CD4-positive, alpha-beta memory T cell (primary cell): ENCODE measurements around the gene LRIT2. TPM values are rescaled to one million over a fixed set of nuclear protein-coding genes. Genes with fewer than 3 reads are reported as not detected.
"Not testable (repeated sequence)": the region's sequence is repeated elsewhere in the genome, so short reads cannot be mapped to it uniquely, and the experiment has no call there.

Experiments used
- CTCF ChIA-PET: fragments of 350-600 bp; sonication (Branson Sonifier 250); formaldehyde crosslinking; loops from one replicate; lab custom pipeline; 2021; ENCODE audit warnings: inconsistent platforms; ENCODE audit not compliant: partially characterized antibody; lab: Charles Lee
- POLR2A ChIA-PET: fragments of 350-600 bp; sonication (Branson Sonifier 250); formaldehyde crosslinking; loops from one replicate; lab custom pipeline; 2021; ENCODE audit not compliant: partially characterized antibody; lab: Charles Lee
- DNase-seq, 5 donors: peaks; one replicate each; pipeline versions ENCODE4 v3.0.0 to v3.0.0-alpha.2; 2020 to 2022; ENCODE audit warnings: mixed read lengths in 1 of 5
- H3K27ac ChIP-seq: one replicate; pipeline ENCODE4 v1.7.0; 2013; ENCODE audit warnings: low read depth, low read length
- H3K27me3 ChIP-seq: 2 replicates; pipeline ENCODE4 v1.7.0; 2013; ENCODE audit warnings: mild to moderate bottlenecking, low read length, moderate library complexity; ENCODE audit not compliant: insufficient read depth
- H3K36me3 ChIP-seq: 2 replicates; pipeline ENCODE4 v1.7.0; 2013; ENCODE audit warnings: mild to moderate bottlenecking, low read length, moderate library complexity; ENCODE audit not compliant: insufficient read depth
- H3K4me1 ChIP-seq: 2 replicates; pipeline ENCODE4 v1.7.0; 2013; ENCODE audit warnings: mild to moderate bottlenecking, low read length, moderate library complexity; ENCODE audit not compliant: insufficient read depth
- H3K4me3 ChIP-seq, 2 donors: one replicate each; pipeline ENCODE4 v1.7.0; 2013; ENCODE audit warnings: low read length in 2 of 2, mild to moderate bottlenecking in 1 of 2
- H3K9me3 ChIP-seq, 2 donors: one replicate each; pipeline ENCODE4 v1.7.0; 2013; ENCODE audit warnings: low read length in 2 of 2, control low read depth in 1 of 2; ENCODE audit not compliant: control insufficient read depth in 1 of 2
- H3K27ac Mint-ChIP-seq, 7 donors: one replicate each; pipeline ENCODE4 v1.8.0; 2020 to 2021; ENCODE audit warnings: mixed read lengths in 7 of 7, mild to moderate bottlenecking in 6 of 7, inconsistent platforms in 3 of 7, moderate library complexity in 3 of 7
- H3K27me3 Mint-ChIP-seq, 2 donors: one replicate each; pipeline ENCODE4 v1.8.0; 2020 to 2021; ENCODE audit warnings: mixed read lengths in 2 of 2
- H3K36me3 Mint-ChIP-seq, 2 donors: one replicate each; pipeline ENCODE4 v1.8.0; 2020 to 2021; ENCODE audit warnings: mixed read lengths in 2 of 2, inconsistent platforms in 1 of 2, mild to moderate bottlenecking in 1 of 2
- H3K4me1 Mint-ChIP-seq, 4 donors: one replicate each; pipeline ENCODE4 v1.8.0; 2020 to 2021; ENCODE audit warnings: mixed read lengths in 4 of 4, mild to moderate bottlenecking in 1 of 4
- H3K4me3 Mint-ChIP-seq, 8 donors: one replicate each; pipeline ENCODE4 v1.8.0; 2020 to 2021; ENCODE audit warnings: mixed read lengths in 8 of 8, mild to moderate bottlenecking in 7 of 8, moderate library complexity in 6 of 8, inconsistent platforms in 3 of 8
- H3K9me3 Mint-ChIP-seq, 8 donors: one replicate each; pipeline ENCODE4 v1.8.0; 2020 to 2021; ENCODE audit warnings: mixed read lengths in 8 of 8, mild to moderate bottlenecking in 5 of 8, inconsistent platforms in 3 of 8, moderate library complexity in 1 of 8
- intact Hi-C: fragments of 100-400 bp; cut with micrococcal nuclease; formaldehyde crosslinking; loops from one replicate; pipeline ENCODE4 v1.15.1; 2023
- polyA plus RNA-seq, 2 donors: library from polyadenylated mRNA; unstranded; fragments of 300-500 nt; fragmentation: Illumina TruSeq; gene quantifications; one replicate each; pipeline ENCODE4 v1.2.3, GENCODE V29; 2021
- total RNA-seq, 2 experiments: library from RNA; stranded (reverse); gene quantifications; one replicate each; pipeline ENCODE4 v1.2.3, GENCODE V29; 2021

The LRIT2 gene
- total and polyA plus RNA-seq, 4 experiments from 2014 or later: not detected

DNA sequence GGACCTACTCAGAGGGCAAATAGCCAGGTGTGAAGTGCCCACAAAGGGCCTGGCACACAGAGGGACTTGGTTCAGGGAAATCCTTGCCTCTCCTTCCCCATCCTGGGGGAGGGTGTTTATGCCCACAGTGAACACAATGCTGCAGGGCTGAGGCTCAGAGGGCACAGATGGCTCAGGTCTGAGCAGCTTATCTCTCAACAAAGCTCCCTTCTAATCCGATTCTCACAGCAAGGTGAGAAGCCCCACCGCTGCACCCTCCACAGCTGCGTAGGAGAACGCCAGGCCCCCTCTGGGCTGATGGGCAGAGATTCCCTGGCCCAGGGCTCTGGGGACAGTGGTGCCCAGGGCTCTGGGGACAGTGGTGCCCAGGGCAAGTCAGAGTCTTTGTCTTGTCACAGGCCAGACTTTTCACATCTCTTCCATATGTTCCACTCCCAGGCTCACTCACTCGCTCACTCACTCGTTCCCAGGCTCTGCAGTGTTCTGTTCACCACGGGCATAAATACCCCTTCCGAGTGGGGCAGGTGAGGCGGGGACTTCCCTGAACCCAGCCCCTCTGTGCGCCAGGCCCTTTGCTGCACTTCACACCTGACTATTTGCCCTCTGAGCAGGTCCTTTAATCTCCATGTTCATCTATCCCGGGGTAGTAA is 39.7 kb downstream of the LRIT2 start:
- POLR2A ChIA-PET: no interaction called here

DNA sequence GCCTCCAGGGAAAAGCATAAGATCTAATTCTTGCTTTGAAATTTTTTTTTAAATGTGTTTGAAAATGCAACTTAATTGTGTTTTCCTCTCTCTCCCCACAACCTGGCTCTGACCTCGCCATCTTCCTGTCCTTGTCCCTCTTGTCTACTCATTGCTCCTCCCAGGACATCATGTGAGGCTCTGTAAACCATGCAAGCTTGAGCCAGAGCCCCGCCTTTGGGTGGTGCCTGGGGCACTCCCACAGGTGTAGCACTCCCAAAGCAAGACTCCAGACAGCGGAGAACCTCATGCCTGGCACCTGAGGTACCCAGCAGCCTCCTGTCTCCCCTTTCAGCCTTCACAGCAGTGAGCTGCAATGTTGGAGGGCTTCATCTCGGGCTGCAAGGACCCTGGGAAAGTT is 40.8 kb downstream of the LRIT2 start:
- no peak overlapping the region for H3K4me3 Mint-ChIP-seq
- H3K9me3 ChIP-seq: no peaks in the 10 kb centered on the region
- intact Hi-C loops: no loop called here
- no peaks in the 10 kb centered on the region for H3K36me3 Mint-ChIP-seq
- CTCF ChIA-PET: no interaction called here
- no peak overlapping the region for H3K27ac Mint-ChIP-seq
- H3K4me3 ChIP-seq: no peak overlapping the region
- H3K4me1 ChIP-seq: no peaks in the 10 kb centered on the region
- DNase-seq: no peak
- H3K9me3 Mint-ChIP-seq: no peaks in the 10 kb centered on the region
- POLR2A ChIA-PET: no interaction called here
- H3K27me3 ChIP-seq: no peaks in the 10 kb centered on the region
- peaks cover 0 to 3% (median under 1%) of the 10 kb centered on the region in 4 donors for H3K4me1 Mint-ChIP-seq
- H3K27ac ChIP-seq: no peak overlapping the region
- no peaks in the 10 kb centered on the region for H3K27me3 Mint-ChIP-seq
- H3K36me3 ChIP-seq: no peaks in the 10 kb centered on the region

More for the DNA sequence above, 39.7 kb downstream of the LRIT2 start:
- Histone ChIP-seq H3K27me3 (no peaks in the 10 kb centered on the region), H3K27ac (no peak overlapping the region), H3K4me1 (peaks cover 3% of the 10 kb centered on the region), H3K9me3 (no peaks in the 10 kb centered on the region), H3K36me3 (no peaks in the 10 kb centered on the region), H3K4me3 (no peak overlapping the region)
- Mint-ChIP-seq H3K27ac (no peak overlapping the region), H3K4me3 (no peak overlapping the region), H3K36me3 (no peaks in the 10 kb centered on the region), H3K27me3 (no peaks in the 10 kb centered on the region), H3K4me1 (peaks cover 0 to 5% (median 3%) of the 10 kb centered on the region in 4 donors), H3K9me3 (no peaks in the 10 kb centered on the region)
- DNase-seq: no peak
- intact Hi-C loops: no loop called here
- CTCF ChIA-PET: no interaction called here

DNA sequence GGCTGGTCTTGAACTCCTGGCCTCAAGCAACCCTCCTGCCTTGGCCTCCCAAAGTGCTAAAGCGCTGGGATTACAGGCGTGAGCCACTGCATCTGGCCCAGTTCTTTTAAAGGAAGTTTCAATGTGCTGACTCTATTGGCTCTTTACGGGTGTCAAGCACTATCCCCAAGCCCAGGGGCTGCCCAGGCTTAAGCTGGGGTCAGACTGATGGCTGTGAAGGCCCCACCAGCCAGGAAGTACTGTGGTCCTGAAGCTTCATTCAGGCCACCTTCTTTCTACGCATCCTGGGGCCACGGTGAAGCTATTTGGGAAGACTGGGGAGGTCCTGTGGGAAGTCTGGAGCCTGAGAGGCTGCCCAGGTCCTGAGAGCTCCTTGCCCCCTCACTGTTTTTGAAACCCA is 43.7 kb downstream of the LRIT2 start:
- no peaks in the 10 kb centered on the region for H3K9me3 ChIP-seq
- no peaks in the 10 kb centered on the region for H3K27me3 Mint-ChIP-seq
- H3K27me3 ChIP-seq: no peaks in the 10 kb centered on the region
- H3K4me1 ChIP-seq: peaks cover 26% of the 10 kb centered on the region
- H3K4me1 Mint-ChIP-seq: peaks cover 4 to 9% (median 5%) of the 10 kb centered on the region in 4 donors
- CTCF ChIA-PET: interaction anchor here (1.2 kb wide), 1 partner anchor 83 kb away, joined by 3 read pairs; no protein-coding TSS in a partner anchor
- no peaks in the 10 kb centered on the region for H3K36me3 Mint-ChIP-seq
- no peak overlapping the region for H3K4me3 ChIP-seq
- DNase-seq: no peak
- no peak overlapping the region for H3K27ac ChIP-seq
- no peaks in the 10 kb centered on the region for H3K9me3 Mint-ChIP-seq
- H3K36me3 ChIP-seq: no peaks in the 10 kb centered on the region
- H3K27ac Mint-ChIP-seq: no peak overlapping the region
- intact Hi-C loops: no loop called here
- no peak overlapping the region for H3K4me3 Mint-ChIP-seq
- POLR2A ChIA-PET: no interaction called here

DNA sequence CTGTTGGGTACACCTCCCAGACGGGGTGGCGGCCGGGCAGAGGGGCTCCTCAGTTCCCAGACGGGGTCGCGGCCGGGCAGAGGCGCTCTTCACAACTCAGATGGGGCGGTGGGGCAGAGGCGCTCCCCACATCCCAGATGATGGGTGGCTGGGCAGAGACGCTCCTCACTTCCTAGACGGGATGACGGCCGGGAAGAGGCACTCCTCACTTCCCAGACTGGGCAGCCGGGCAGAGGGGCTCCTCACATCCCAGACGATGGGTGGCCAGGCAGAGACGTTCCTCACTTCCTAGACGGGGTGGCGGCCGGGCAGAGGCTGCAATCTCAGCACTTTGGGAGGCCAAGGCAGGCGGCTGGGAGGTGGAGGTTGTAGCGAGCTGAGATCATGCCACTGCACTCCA is 45.0 kb downstream of the LRIT2 start:
- H3K9me3 ChIP-seq, H3K27me3 ChIP-seq, H3K27me3 Mint-ChIP-seq, H3K36me3 Mint-ChIP-seq, POLR2A ChIA-PET, H3K4me3 Mint-ChIP-seq, H3K4me3 ChIP-seq, H3K27ac ChIP-seq, DNase-seq, H3K36me3 ChIP-seq, CTCF ChIA-PET, intact Hi-C loops, H3K9me3 Mint-ChIP-seq: not testable (repeated sequence)
- peaks cover 30% of the 10 kb centered on the region for H3K4me1 ChIP-seq
- Mint-ChIP-seq H3K4me1 (peaks cover 7 to 11% (median 9%) of the 10 kb centered on the region in 4 donors), H3K27ac (peak overlapping the region in 1 of 7 donors; percentile 54)

DNA sequence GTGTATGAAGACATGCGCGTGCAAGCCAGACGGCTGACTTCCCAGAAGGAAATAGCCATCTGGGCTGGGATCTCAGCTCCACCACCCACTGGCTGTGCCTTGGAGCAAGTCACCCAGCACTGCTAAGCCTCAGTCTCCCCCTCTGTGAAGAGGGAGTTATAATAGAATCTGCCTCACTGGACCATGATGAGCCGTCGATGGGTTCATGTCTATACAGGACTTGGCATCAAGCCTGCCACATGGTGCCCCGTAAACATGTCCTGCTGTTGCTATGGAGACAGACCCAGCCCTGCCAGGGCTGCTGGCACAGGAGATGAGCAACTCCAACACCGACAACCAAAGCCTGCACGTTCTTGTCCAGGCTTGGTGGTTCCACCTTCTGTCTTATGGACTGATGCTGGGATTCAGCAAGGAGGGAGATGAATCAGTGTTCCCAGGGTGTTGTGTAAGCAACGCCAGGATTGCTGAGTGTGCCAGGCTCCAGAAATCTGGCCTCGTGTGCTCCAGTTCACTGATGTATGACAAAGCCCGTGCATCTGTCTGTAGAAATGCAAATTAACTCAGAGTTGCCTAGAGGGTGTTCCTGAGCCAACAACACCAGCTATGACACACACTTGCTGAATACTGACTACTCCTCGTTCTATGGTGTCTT is 46.2 kb downstream of the LRIT2 start:
- Histone ChIP-seq H3K27ac (no peak overlapping the region), H3K9me3 (no peaks in the 10 kb centered on the region), H3K4me1 (peaks cover 30% of the 10 kb centered on the region), H3K27me3 (no peaks in the 10 kb centered on the region), H3K36me3 (no peaks in the 10 kb centered on the region), H3K4me3 (no peak overlapping the region)
- ChIA-PET POLR2A (no interaction called here), CTCF (no interaction called here)
- intact Hi-C loops: no loop called here
- H3K27ac Mint-ChIP-seq: no peak overlapping the region
- no peak overlapping the region for H3K4me3 Mint-ChIP-seq
- peak; percentile 18 to 66 (median 45) for DNase-seq
- no peaks in the 10 kb centered on the region for H3K36me3 Mint-ChIP-seq
- H3K9me3 Mint-ChIP-seq: no peaks in the 10 kb centered on the region
- H3K27me3 Mint-ChIP-seq: no peaks in the 10 kb centered on the region
- peaks cover 6 to 11% (median 7%) of the 10 kb centered on the region in 4 donors for H3K4me1 Mint-ChIP-seq

DNA sequence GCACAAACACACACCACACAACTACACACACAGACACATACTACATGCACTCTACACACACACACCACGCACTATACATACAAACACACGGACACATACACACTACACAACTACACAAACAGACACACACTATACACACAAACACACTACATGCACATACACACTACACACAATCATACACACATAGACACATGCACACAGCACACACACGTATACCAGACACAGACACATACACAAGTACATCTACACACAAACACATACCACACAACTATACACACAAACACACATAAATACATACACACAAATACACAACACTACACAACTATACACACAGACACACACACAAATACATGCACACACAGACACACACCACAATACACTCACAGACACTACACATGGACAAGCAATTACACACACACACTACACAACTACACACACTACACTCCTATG is 47.2 kb downstream of the LRIT2 start:
- H3K27ac Mint-ChIP-seq: no peak overlapping the region
- H3K27me3 Mint-ChIP-seq: no peaks in the 10 kb centered on the region
- no peaks in the 10 kb centered on the region for H3K36me3 ChIP-seq
- no peaks in the 10 kb centered on the region for H3K9me3 ChIP-seq
- no peak overlapping the region for H3K27ac ChIP-seq
- H3K4me1 ChIP-seq: peaks cover 30% of the 10 kb centered on the region
- H3K9me3 Mint-ChIP-seq: no peaks in the 10 kb centered on the region
- no peak overlapping the region for H3K4me3 ChIP-seq
- H3K4me3 Mint-ChIP-seq: no peak overlapping the region
- DNase-seq: no peak
- POLR2A ChIA-PET: interaction anchor here (1.0 to 1.8 kb wide), 4 partner anchors 12 to 38 kb away, joined by 3 to 11 read pairs (median 5); partner anchors contain the start of gene GHITM
- peaks cover 6 to 11% (median 7%) of the 10 kb centered on the region in 4 donors for H3K4me1 Mint-ChIP-seq
- CTCF ChIA-PET: interaction anchor here (0.6 to 1.1 kb wide), 2 partner anchors 28 to 30 kb away, joined by 3 to 7 read pairs; no protein-coding TSS in a partner anchor
- no peaks in the 10 kb centered on the region for H3K36me3 Mint-ChIP-seq
- H3K27me3 ChIP-seq: no peaks in the 10 kb centered on the region
- intact Hi-C loops: no loop called here

DNA sequence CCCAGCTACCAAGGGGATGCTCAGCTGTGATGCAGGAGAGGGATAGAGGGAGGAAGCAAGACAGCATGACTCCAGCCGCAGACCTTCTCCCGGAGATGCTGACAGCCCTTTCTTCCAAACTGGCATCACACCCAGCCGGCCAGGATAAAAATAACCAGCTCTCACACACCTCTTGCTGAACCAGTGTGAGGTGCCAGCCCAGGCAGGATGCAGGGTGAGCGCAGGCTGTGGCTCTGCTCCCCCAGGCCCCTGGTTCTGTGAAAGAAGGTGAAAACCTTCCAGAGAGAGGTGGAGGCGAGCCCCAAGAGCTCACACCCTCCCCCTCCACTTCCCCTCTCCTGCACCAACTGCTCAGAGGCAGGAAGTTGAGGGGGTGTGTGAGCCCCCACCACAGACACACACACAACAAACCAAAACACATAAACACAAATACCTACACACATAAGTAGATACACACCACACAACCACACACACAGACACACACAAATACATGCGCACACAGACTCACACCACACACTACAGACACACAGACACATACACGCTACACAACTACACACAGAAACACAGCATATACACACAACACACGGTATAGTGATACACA is 47.7 kb downstream of the LRIT2 start:
- intact Hi-C loops: no loop called here
- ChIA-PET POLR2A (interaction anchor here (0.7 to 1.8 kb wide), 5 partner anchors 13 to 38 kb away, joined by 3 to 11 read pairs (median 5); partner anchors contain the start of gene GHITM), CTCF (interaction anchor here (0.6 to 1.1 kb wide), 2 partner anchors 28 to 30 kb away, joined by 3 to 7 read pairs; no protein-coding TSS in a partner anchor)
- Histone ChIP-seq H3K4me1 (peaks cover 30% of the 10 kb centered on the region), H3K27me3 (no peaks in the 10 kb centered on the region), H3K36me3 (no peaks in the 10 kb centered on the region), H3K4me3 (no peak overlapping the region), H3K9me3 (no peaks in the 10 kb centered on the region), H3K27ac (no peak overlapping the region)
- Mint-ChIP-seq H3K9me3 (no peaks in the 10 kb centered on the region), H3K36me3 (no peaks in the 10 kb centered on the region), H3K27me3 (no peaks in the 10 kb centered on the region), H3K4me1 (peaks cover 6 to 11% (median 7%) of the 10 kb centered on the region in 4 donors), H3K4me3 (no peak overlapping the region), H3K27ac (no peak overlapping the region)
- peak; percentile 43 to 68 (median 59) for DNase-seq
